MCF 10A (cell line): Measurements from ENCODE around the gene LY9. TPM values are rescaled to one million over a fixed set of nuclear protein-coding genes. Genes with fewer than 3 reads are reported as not detected.

Experiments
- BruUV-seq: library from RNA; stranded (reverse); fragments of 400-500 nt; replicated peaks from 2 replicates; lab custom pipeline; 2021; lab: Mats Ljungman, UMichigan
- CTCF ChIA-PET: fragments of 300-600 bp; sonication (Branson Sonifier 250); formaldehyde crosslinking; extraction: SDS; loops from one replicate; lab custom pipeline; 2021; ENCODE audit warnings: antibody characterized with exemption, inconsistent platforms; lab: Yijun Ruan, JAX
- POLR2A ChIA-PET: fragments of 300-600, 350-650 bp; sonication (Branson Sonifier 250); formaldehyde crosslinking; extraction: SDS; loops from one replicate; lab custom pipeline; 2020; ENCODE audit warnings: antibody characterized with exemption, inconsistent platforms; lab: Yijun Ruan, JAX
- DNase-seq: peaks from one replicate; pipeline ENCODE4 v3.0.0-alpha.2; 2018; ENCODE audit not compliant: unreplicated experiment
- H3K27ac Mint-ChIP-seq: one replicate; pipeline ENCODE4 v1.8.0; 2022; ENCODE audit warnings: mild to moderate bottlenecking, low read depth, mixed read lengths; ENCODE audit not compliant: unreplicated experiment
- H3K27me3 Mint-ChIP-seq: one replicate; pipeline ENCODE4 v1.8.0; 2022; ENCODE audit warnings: mixed read lengths; ENCODE audit not compliant: insufficient read depth, unreplicated experiment
- H3K36me3 Mint-ChIP-seq: one replicate; pipeline ENCODE4 v1.8.0; 2022; ENCODE audit warnings: mild to moderate bottlenecking, moderate library complexity, mixed read lengths; ENCODE audit not compliant: insufficient read depth, unreplicated experiment
- H3K4me1 Mint-ChIP-seq: one replicate; pipeline ENCODE4 v1.8.0; 2022; ENCODE audit warnings: mixed read lengths; ENCODE audit not compliant: insufficient read depth, unreplicated experiment
- H3K4me3 Mint-ChIP-seq: one replicate; pipeline ENCODE4 v1.8.0; 2022; ENCODE audit warnings: mild to moderate bottlenecking, moderate library complexity, mixed read lengths; ENCODE audit not compliant: unreplicated experiment
- H3K9me3 Mint-ChIP-seq: one replicate; pipeline ENCODE4 v1.8.0; 2022; ENCODE audit warnings: mixed read lengths; ENCODE audit not compliant: unreplicated experiment
- CTCF ChIP-seq: fragments of 200-600 bp; IDR thresholded peaks from one replicate; pipeline ENCODE4 v1.8.0; 2022; ENCODE audit warnings: antibody characterized with exemption, mild to moderate bottlenecking; ENCODE audit not compliant: unreplicated experiment
- intact Hi-C: fragments of 100-400 bp; cut with micrococcal nuclease; formaldehyde crosslinking; loops from 2 replicates; pipeline ENCODE4 v1.14.1; 2022
- total RNA-seq: library from RNA; stranded (reverse); gene quantifications from 2 replicates; pipeline ENCODE4 v1.2.3, GENCODE V29; 2022

The LY9 gene
- total RNA-seq, 1 experiment from 2014 or later: not detected

- H3K27ac Mint-ChIP-seq: no peak overlapping the region
- ChIA-PET CTCF (interaction anchor here (0.5 to 1.8 kb wide), 4 partner anchors 11 to 121 kb away, joined by 3 to 9 read pairs (median 4); no protein-coding TSS in a partner anchor), POLR2A (interaction anchor here (0.5 to 1.6 kb wide), 3 partner anchors 12 to 18 kb away, joined by 3 read pairs; partner anchors contain the start of gene SLAMF7)
- H3K4me3 Mint-ChIP-seq: no peak overlapping the region
- H3K36me3 Mint-ChIP-seq: no peaks in the 10 kb centered on the region
- no peaks in the 10 kb centered on the region for H3K27me3 Mint-ChIP-seq
- H3K9me3 Mint-ChIP-seq: no peaks in the 10 kb centered on the region
- no peak for DNase-seq
- no peak for TF ChIP-seq CTCF
- intact Hi-C loops: no loop called here
- H3K4me1 Mint-ChIP-seq: peaks cover 5% of the 10 kb centered on the region
- BruUV-seq: no TSS peak
Measured at GRCh38 chr1:160756849-160757201, 39.1 kb upstream of the LY9 start.

- Mint-ChIP-seq H3K4me3 (no peak overlapping the region), H3K27me3 (no peaks in the 10 kb centered on the region), H3K4me1 (peaks cover 7% of the 10 kb centered on the region), H3K27ac (no peak overlapping the region), H3K9me3 (no peaks in the 10 kb centered on the region), H3K36me3 (no peaks in the 10 kb centered on the region)
- POLR2A ChIA-PET: interaction anchor here (0.6 to 1.2 kb wide), 2 partner anchors 187 to 262 kb away, joined by 3 read pairs; partner anchors contain the start of gene F11R
- no peak for TF ChIP-seq CTCF
- intact Hi-C loops: no loop called here
- BruUV-seq: no TSS peak
- CTCF ChIA-PET: interaction anchor here (0.7 to 2.8 kb wide), 4 partner anchors 10 to 193 kb away, joined by 3 to 16 read pairs (median 3); no protein-coding TSS in a partner anchor
- no peak for DNase-seq
Measured at GRCh38 chr1:160758521-160758920, 37.5 kb upstream of the LY9 start.

GRCh38 chr1:160759740-160760139, 36.2 kb upstream of the LY9 start:
- H3K4me1 Mint-ChIP-seq: peaks cover 7% of the 10 kb centered on the region
- CTCF ChIA-PET: interaction anchor here (0.8 to 2.8 kb wide), 3 partner anchors 9 to 192 kb away, joined by 3 to 16 read pairs (median 5); no protein-coding TSS in a partner anchor
- H3K36me3 Mint-ChIP-seq: no peaks in the 10 kb centered on the region
- no peak overlapping the region for H3K27ac Mint-ChIP-seq
- no peak for TF ChIP-seq CTCF
- intact Hi-C loops: no loop called here
- no peaks in the 10 kb centered on the region for H3K9me3 Mint-ChIP-seq
- no peaks in the 10 kb centered on the region for H3K27me3 Mint-ChIP-seq
- POLR2A ChIA-PET: no interaction called here
- no peak for DNase-seq
- BruUV-seq: no TSS peak
- H3K4me3 Mint-ChIP-seq: no peak overlapping the region

GRCh38 chr1:160761046-160761445, 34.9 kb upstream of the LY9 start:
- no peak for DNase-seq
- Mint-ChIP-seq H3K27ac (no peak overlapping the region), H3K4me3 (no peak overlapping the region), H3K9me3 (no peaks in the 10 kb centered on the region), H3K27me3 (no peaks in the 10 kb centered on the region), H3K4me1 (peaks cover 7% of the 10 kb centered on the region), H3K36me3 (no peaks in the 10 kb centered on the region)
- POLR2A ChIA-PET: interaction anchor here (0.6 kb wide), 1 partner anchor 287 kb away, joined by 3 read pairs; no protein-coding TSS in a partner anchor
- no peak for TF ChIP-seq CTCF
- CTCF ChIA-PET: interaction anchor here (0.5 to 1.9 kb wide), 6 partner anchors 15 to 316 kb away, joined by 3 to 8 read pairs (median 4); no protein-coding TSS in a partner anchor
- intact Hi-C loops: no loop called here
- BruUV-seq: no TSS peak
